Measurements from ENCODE around the gene SERPINA4.

The SERPINA4 gene

GRCh38 chr14:94543449-94544124 is 17.7 kb upstream of the SERPINA4 start:
- no peaks in the 10 kb centered on the region for H3K9me3 ChIP-seq (ENCODE audit: insufficient read depth, low read length)
- H3K27me3 ChIP-seq (ENCODE audit: insufficient read depth, insufficient read length): no peaks in the 10 kb centered on the region
- no peak overlapping the region for H3K9ac ChIP-seq (ENCODE audit: insufficient read length, low read depth)
- no peak for TF ChIP-seq ZNF274 (IDR thresholded peaks at IDR 0.05; ENCODE audit: low read depth, low read length)
- TF ChIP-seq YY1 (IDR thresholded peaks at IDR 0.05; ENCODE audit: insufficient read depth, insufficient read length): no peak
- no peak for TF ChIP-seq SUZ12 (IDR thresholded peaks at IDR 0.05; ENCODE audit: extremely low read depth, insufficient read depth, insufficient read length)
- DNase-seq (ENCODE audit: low read depth, low spot score): no peak
- H3K36me3 ChIP-seq (ENCODE audit: insufficient read depth, insufficient read length, low read length): no peaks in the 10 kb centered on the region
- H3K4me3 ChIP-seq (ENCODE audit: insufficient read length, low read depth): peak overlapping the region; percentile 2
- peaks cover 5% of the 10 kb centered on the region for H3K4me1 ChIP-seq (ENCODE audit: insufficient read depth, insufficient read length)

DNA sequence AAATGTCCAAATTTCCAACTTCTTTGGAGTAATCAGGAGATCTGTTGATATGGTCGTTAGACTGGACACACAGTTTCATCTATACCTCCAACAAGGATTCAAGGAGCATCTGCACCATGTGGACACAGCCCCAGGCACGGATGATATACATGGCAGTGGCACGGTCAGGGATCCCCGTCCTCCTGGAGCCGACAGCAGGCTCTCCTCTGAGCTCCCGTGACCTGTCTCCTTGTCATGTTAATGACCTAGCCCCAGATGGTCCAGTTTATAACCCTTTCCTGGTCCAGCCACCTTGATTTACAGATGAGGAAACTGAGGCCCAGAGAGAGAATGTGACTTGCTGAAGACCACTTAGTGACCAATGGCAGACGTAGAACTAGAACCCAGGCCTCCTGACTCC is 16.5 kb upstream of the SERPINA4 start:
- no peak for TF ChIP-seq ZNF274 (IDR thresholded peaks at IDR 0.05; ENCODE audit: low read depth, low read length)
- TF ChIP-seq SUZ12 (IDR thresholded peaks at IDR 0.05; ENCODE audit: extremely low read depth, insufficient read depth, insufficient read length): no peak
- TF ChIP-seq YY1 (IDR thresholded peaks at IDR 0.05; ENCODE audit: insufficient read depth, insufficient read length): no peak
- Histone ChIP-seq H3K9me3 (ENCODE audit: insufficient read depth, low read length) (no peaks in the 10 kb centered on the region), H3K9ac (ENCODE audit: insufficient read length, low read depth) (no peak overlapping the region), H3K4me3 (ENCODE audit: insufficient read length, low read depth) (no peak overlapping the region), H3K27me3 (ENCODE audit: insufficient read depth, insufficient read length) (no peaks in the 10 kb centered on the region), H3K4me1 (ENCODE audit: insufficient read depth, insufficient read length) (peaks cover 5% of the 10 kb centered on the region), H3K36me3 (ENCODE audit: insufficient read depth, insufficient read length, low read length) (no peaks in the 10 kb centered on the region)
- no peak for DNase-seq (ENCODE audit: low read depth, low spot score)

GRCh38 chr14:94545131-94545841 is 16.0 kb upstream of the SERPINA4 start:
- Histone ChIP-seq H3K27me3 (ENCODE audit: insufficient read depth, insufficient read length) (no peaks in the 10 kb centered on the region), H3K4me1 (ENCODE audit: insufficient read depth, insufficient read length) (peaks cover 5% of the 10 kb centered on the region), H3K9me3 (ENCODE audit: insufficient read depth, low read length) (no peaks in the 10 kb centered on the region), H3K9ac (ENCODE audit: insufficient read length, low read depth) (no peak overlapping the region), H3K36me3 (ENCODE audit: insufficient read depth, insufficient read length, low read length) (no peaks in the 10 kb centered on the region), H3K4me3 (ENCODE audit: insufficient read length, low read depth) (no peak overlapping the region)
- TF ChIP-seq YY1 (IDR thresholded peaks at IDR 0.05; ENCODE audit: insufficient read depth, insufficient read length) (no peak), SUZ12 (IDR thresholded peaks at IDR 0.05; ENCODE audit: extremely low read depth, insufficient read depth, insufficient read length) (no peak), ZNF274 (IDR thresholded peaks at IDR 0.05; ENCODE audit: low read depth, low read length) (no peak)
- DNase-seq (ENCODE audit: low read depth, low spot score): no peak

- Histone ChIP-seq H3K9me3 (ENCODE audit: insufficient read depth, low read length) (no peaks in the 10 kb centered on the region), H3K27me3 (ENCODE audit: insufficient read depth, insufficient read length) (no peaks in the 10 kb centered on the region), H3K9ac (ENCODE audit: insufficient read length, low read depth) (no peak overlapping the region), H3K4me3 (ENCODE audit: insufficient read length, low read depth) (no peak overlapping the region), H3K4me1 (ENCODE audit: insufficient read depth, insufficient read length) (peaks cover 5% of the 10 kb centered on the region), H3K36me3 (ENCODE audit: insufficient read depth, insufficient read length, low read length) (no peaks in the 10 kb centered on the region)
- no peak for DNase-seq (ENCODE audit: low read depth, low spot score)
- TF ChIP-seq SUZ12 (IDR thresholded peaks at IDR 0.05; ENCODE audit: extremely low read depth, insufficient read depth, insufficient read length): no peak
- no peak for TF ChIP-seq YY1 (IDR thresholded peaks at IDR 0.05; ENCODE audit: insufficient read depth, insufficient read length)
- no peak for TF ChIP-seq ZNF274 (IDR thresholded peaks at IDR 0.05; ENCODE audit: low read depth, low read length)
Measured at GRCh38 chr14:94547151-94547680, 14.0 kb upstream of the SERPINA4 start.

DNA sequence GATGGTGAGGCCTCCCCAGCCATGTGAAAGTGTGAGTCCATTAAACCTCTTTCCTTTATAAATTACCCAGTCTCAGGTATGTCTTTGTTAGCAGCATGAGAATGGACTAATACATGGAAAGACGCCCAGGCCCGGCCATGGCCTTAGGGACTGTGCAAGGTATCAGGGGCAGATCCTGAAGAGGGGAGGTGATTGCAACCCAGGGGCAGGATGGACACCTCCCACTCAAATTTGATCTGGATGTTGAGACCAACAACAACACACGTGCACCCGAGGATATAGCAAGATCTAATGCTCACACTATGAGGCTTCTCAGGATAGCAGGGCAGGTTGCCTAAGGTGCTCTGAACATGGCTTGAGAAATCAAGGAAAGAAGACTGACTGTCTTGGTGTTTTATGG is 13.5 kb upstream of the SERPINA4 start:
- Histone ChIP-seq H3K9me3 (ENCODE audit: insufficient read depth, low read length) (no peaks in the 10 kb centered on the region), H3K9ac (ENCODE audit: insufficient read length, low read depth) (no peak overlapping the region), H3K27me3 (ENCODE audit: insufficient read depth, insufficient read length) (no peaks in the 10 kb centered on the region), H3K36me3 (ENCODE audit: insufficient read depth, insufficient read length, low read length) (no peaks in the 10 kb centered on the region), H3K4me3 (ENCODE audit: insufficient read length, low read depth) (no peak overlapping the region), H3K4me1 (ENCODE audit: insufficient read depth, insufficient read length) (peaks cover 5% of the 10 kb centered on the region)
- TF ChIP-seq YY1 (IDR thresholded peaks at IDR 0.05; ENCODE audit: insufficient read depth, insufficient read length) (no peak), SUZ12 (IDR thresholded peaks at IDR 0.05; ENCODE audit: extremely low read depth, insufficient read depth, insufficient read length) (no peak), ZNF274 (IDR thresholded peaks at IDR 0.05; ENCODE audit: low read depth, low read length) (no peak)
- DNase-seq (ENCODE audit: low read depth, low spot score): no peak

- TF ChIP-seq SUZ12 (IDR thresholded peaks at IDR 0.05; ENCODE audit: extremely low read depth, insufficient read depth, insufficient read length) (no peak), YY1 (IDR thresholded peaks at IDR 0.05; ENCODE audit: insufficient read depth, insufficient read length) (no peak), ZNF274 (IDR thresholded peaks at IDR 0.05; ENCODE audit: low read depth, low read length) (no peak)
- DNase-seq (ENCODE audit: low read depth, low spot score): no peak
- Histone ChIP-seq H3K36me3 (ENCODE audit: insufficient read depth, insufficient read length, low read length) (no peaks in the 10 kb centered on the region), H3K9me3 (ENCODE audit: insufficient read depth, low read length) (no peaks in the 10 kb centered on the region), H3K9ac (ENCODE audit: insufficient read length, low read depth) (no peak overlapping the region), H3K27me3 (ENCODE audit: insufficient read depth, insufficient read length) (no peaks in the 10 kb centered on the region), H3K4me1 (ENCODE audit: insufficient read depth, insufficient read length) (peaks cover 5% of the 10 kb centered on the region), H3K4me3 (ENCODE audit: insufficient read length, low read depth) (no peak overlapping the region)
Measured at GRCh38 chr14:94548131-94548998, 12.9 kb upstream of the SERPINA4 start.

Measured in NT2/D1 (cell line).